ENCODE data around the gene MARCHF2.
"Not testable (repeated sequence)": the region's sequence is repeated elsewhere in the genome, so short reads cannot be mapped to it uniquely, and the experiment has no call there.

The MARCHF2 gene

GRCh38 chr19:8410718-8411117, 2.4 kb upstream of the MARCHF2 start:
- not testable (repeated sequence) for DNase-seq (ENCODE audit: low read depth)

DNA sequence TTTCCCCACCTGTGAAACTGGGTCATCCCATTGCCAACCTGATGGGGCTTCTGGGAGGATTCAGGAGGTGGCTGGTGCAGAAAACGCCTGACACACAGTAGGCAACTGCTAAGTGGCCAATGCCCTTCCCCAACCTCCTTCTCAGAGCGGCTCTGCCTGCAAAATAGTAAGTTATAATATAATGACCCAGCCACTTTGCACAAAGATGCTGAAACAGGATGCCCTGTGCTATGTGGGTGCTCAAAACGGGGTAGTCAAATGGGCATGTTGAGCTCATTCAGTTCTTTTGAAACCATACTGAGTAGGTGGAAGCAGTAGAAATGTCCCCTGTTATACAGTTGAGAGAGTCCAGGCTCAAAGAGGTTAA, 507 bp downstream of the MARCHF2 start:
- DNase-seq (ENCODE audit: low read depth), result no peak

GRCh38 chr19:8416796-8417195, 3.7 kb downstream of the MARCHF2 start:
- DNase-seq (ENCODE audit: low read depth), result no peak

- DNase-seq (ENCODE audit: low read depth), result no peak
Observed at GRCh38 chr19:8421484-8422461, 8.7 kb downstream of the MARCHF2 start.

GRCh38 chr19:8423817-8424223, 10.7 kb downstream of the MARCHF2 start:
- DNase-seq (ENCODE audit: low read depth), result no peak

DNA sequence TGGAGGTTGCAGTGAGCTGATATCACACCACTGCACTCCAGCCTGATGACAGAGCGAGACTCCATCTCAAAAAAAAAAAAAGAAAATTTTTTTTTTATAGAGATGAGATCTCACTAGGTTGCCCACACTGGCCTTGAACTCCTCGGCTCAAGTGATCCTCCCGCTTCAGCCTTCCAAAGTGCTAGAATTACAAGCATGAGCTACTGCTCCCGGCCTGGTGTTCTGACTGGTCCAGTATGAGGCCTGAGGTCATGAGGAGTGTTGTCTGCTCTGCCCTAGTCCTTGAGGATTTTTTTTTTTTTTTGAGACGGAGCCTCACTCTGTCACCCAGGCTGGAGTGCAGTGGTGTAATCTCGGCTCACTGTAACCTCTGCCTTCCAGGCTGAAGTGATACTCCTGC, 12.2 kb downstream of the MARCHF2 start:
- not testable (repeated sequence) for DNase-seq (ENCODE audit: low read depth)

- no peak for DNase-seq (ENCODE audit: low read depth)
Observed at GRCh38 chr19:8426283-8426682, 13.2 kb downstream of the MARCHF2 start.

GRCh38 chr19:8429044-8429443, 15.9 kb downstream of the MARCHF2 start:
- no peak for DNase-seq (ENCODE audit: low read depth)

GRCh38 chr19:8429826-8430225, 16.7 kb downstream of the MARCHF2 start:
- no peak for DNase-seq (ENCODE audit: low read depth)

GRCh38 chr19:8430650-8431049, 17.5 kb downstream of the MARCHF2 start:
- DNase-seq (ENCODE audit: low read depth), result no peak

GRCh38 chr19:8438236-8438635, 25.1 kb downstream of the MARCHF2 start:
- DNase-seq (ENCODE audit: low read depth), result no peak

DNA sequence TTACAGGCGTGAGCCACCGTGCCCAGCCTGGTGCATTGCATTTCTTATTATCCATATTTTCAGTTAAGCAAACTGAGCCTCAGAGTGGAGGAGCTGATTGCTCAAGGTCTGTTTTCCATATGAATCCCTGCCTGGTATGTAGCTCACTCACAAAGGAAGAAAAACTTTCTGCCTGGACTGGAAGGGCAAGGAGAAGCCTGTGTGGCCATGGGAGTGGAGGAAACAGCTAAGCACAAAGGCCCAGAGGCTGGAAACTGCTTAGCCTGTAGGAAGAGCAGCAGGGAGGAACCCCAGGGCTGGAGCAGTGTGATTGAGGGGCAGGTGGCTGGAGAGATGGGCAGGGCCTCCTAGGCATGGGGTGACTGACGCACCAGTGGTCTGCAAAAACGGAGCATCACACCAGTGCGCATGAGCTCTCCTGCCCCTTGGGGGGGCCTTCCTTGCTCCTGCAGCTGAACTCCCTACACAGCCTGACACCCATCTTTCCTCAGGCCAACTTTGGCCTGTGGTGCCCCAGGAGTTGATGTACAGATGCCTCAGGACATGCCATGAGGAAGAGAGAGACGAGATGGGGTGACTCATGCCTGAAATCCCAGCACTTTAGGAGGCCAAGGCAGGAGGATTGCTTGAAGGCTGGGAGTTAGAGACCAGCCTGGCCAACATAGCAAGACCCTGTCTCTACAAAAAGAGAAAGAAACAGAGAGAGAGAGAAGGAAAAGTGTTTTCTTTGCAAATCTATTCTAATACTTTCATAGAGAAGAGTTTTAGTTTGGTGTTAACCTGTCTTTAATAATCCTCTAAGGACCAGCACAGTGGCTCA, 28.8 kb downstream of the MARCHF2 start:
- DNase-seq (ENCODE audit: low read depth), result no peak

- not testable (repeated sequence) for DNase-seq (ENCODE audit: low read depth)
Observed at GRCh38 chr19:8444140-8444676, 31.1 kb downstream of the MARCHF2 start.

DNA sequence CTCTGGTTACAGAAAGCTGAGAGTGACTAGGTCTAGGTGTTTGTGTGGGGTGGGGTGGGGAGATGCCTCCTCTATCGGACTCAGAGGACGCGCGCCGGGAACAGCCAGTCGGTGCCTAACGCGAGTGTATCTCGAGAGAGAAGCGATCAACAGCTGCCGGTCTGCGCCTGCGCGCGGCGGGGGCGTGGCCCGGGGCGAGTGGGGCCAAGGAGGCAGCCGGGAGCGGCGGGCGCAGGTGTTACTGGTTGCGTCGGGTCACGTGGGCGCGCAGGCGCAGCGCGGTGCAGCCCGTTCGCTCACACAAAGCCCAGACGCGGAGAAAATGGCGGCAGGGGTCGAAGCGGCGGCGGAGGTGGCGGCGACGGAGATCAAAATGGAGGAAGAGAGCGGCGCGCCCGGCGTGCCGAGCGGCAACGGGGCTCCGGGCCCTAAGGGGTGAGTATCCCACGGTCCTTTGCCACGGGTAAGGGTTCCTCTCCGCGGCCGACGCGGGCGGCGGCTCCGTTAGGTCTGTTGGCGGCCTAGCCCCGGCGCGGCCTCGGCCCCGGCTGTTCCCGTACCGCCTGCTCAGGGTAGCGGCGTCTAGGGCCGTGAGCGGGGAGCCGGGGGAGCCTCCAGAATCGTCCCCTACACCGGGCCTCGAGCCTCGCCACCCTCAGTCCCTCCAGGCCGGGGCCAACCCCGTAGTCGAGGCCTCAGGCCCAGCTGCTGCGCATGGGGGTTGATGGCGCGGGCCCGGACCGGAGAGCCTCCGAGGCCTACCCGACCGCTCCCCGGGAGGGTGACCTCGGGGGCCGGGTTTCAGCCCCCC, 31.8 kb downstream of the MARCHF2 start, which contains the start of gene HNRNPM:
Gene HNRNPM (plus strand): TSS at position 299 of the 811 bp plus-strand sequence. CDS start 24 bp downstream, at position 323.
- DNase-seq (ENCODE audit: low read depth), result peak; percentile 100

GRCh38 chr19:8445488-8446001, 32.4 kb downstream of the MARCHF2 start:
- peak; percentile 23 for DNase-seq (ENCODE audit: low read depth)

GRCh38 chr19:8446061-8446709, 33.1 kb downstream of the MARCHF2 start:
- DNase-seq (ENCODE audit: low read depth), result no peak

- DNase-seq (ENCODE audit: low read depth), result no peak
Observed at GRCh38 chr19:8449830-8450229, 36.7 kb downstream of the MARCHF2 start.

DNA sequence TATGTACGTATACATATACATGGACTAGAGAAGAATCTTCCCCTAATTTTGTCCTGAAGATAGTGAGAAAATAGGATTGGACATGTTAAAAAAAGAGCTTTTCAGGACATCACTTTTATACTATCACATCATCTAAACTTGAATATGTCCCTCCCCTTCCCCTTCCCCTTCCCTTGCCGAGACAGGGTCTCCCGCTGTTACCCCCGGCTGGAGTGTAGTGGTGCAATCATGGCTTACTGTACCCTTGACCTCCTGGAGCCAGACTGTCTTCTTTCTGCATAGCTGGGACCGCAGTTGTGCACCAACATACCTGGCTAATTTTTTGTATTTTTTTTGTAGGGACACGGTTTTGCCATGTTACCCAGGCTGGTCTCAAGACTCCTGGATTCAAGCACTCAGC, 38.3 kb downstream of the MARCHF2 start:
- no peak for DNase-seq (ENCODE audit: low read depth)

DNA sequence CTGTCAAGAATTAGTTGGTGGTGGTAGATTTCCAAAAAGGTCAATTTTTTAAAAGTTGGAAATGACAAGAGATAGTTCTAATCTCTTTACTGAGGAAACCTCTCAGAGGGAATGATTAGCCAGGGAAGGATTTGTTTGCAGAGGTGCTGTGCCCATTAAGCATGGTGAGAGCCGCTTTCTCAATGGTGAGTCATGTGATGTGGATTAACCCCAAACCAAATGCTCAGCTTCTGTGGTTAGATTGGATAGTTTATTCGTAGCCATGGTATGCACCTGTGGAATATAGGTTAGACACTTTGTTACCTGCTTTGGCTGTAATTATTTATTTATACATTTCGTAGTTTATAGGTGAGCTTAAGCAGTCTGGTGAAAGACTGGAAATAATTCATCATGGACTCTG, 38.8 kb downstream of the MARCHF2 start:
- no peak for DNase-seq (ENCODE audit: low read depth)

GRCh38 chr19:8452446-8453123, 39.5 kb downstream of the MARCHF2 start:
- no peak for DNase-seq (ENCODE audit: low read depth)

Data from stimulated activated CD8-positive, alpha-beta memory T cell treated with anti-CD3 and anti-CD28 coated beads, Interleukin-12 subunit alpha, Interleukin-12 subunit beta, amount 100 ng/mL, for 4 hours (primary cell).